Prostate gland (tissue), 2 donors: ENCODE measurements around the gene CRTC1. TPM values are rescaled to one million over a fixed set of nuclear protein-coding genes. Genes with fewer than 3 reads are reported as not detected.

Experiments used
- DNase-seq: peaks from one replicate; pipeline ENCODE4 v3.0.0-alpha.2; 2019; ENCODE audit warnings: low spot score
- H3K27ac ChIP-seq, 2 donors: fragments of 200-600 bp; sonication (generic); 2 replicates each; pipeline ENCODE4 v1.5.1; 2017 to 2019
- H3K27me3 ChIP-seq: fragments of 200-600 bp; sonication (generic); replicated peaks from 2 replicates; pipeline ENCODE4 v1.5.1; 2019; ENCODE audit not compliant: insufficient read depth
- H3K36me3 ChIP-seq, 2 donors: fragments of 200-600 bp; sonication (generic); 1 replicate in 1 of 2; 2 replicates in 1 of 2; pipeline versions ENCODE4 v1.5.1 to v1.8.1; 2017 to 2019
- H3K4me1 ChIP-seq: fragments of 200-600 bp; sonication (generic); replicated peaks from 2 replicates; pipeline ENCODE4 v1.5.1; 2019
- H3K4me3 ChIP-seq, 2 donors: fragments of 200-600 bp; sonication (generic); 2 replicates each; pipeline ENCODE4 v1.5.1; 2017 to 2019
- H3K9me3 ChIP-seq: fragments of 200-600 bp; sonication (generic); 2 replicates; pipeline ENCODE4 v1.5.1; 2017
- POLR2A ChIP-seq: fragments of 450-650 bp; IDR thresholded peaks from one replicate; pipeline ENCODE4 v1.6.1; 2016; ENCODE audit warnings: antibody characterized with exemption, mild to moderate bottlenecking
- POLR2AphosphoS5 ChIP-seq: sonication (generic); formaldehyde crosslinking; IDR thresholded peaks from one replicate; pipeline ENCODE4 v1.6.1; 2017; ENCODE audit warnings: antibody characterized with exemption
- WGBS: methylation state at CpG from one replicate; pipeline ENCODE4 v1.1.5; 2018; 5-methylcytosine and 5-hydroxymethylcytosine counted together
- intact Hi-C: fragments of 100-400 bp; cut with DNase I; formaldehyde crosslinking; loops from one replicate; pipeline ENCODE4 v1.14.2; 2022
- total RNA-seq, 2 donors: library from RNA; depleted of rRNA; stranded (reverse); fragments of >200 nt; gene quantifications; one replicate each; pipeline ENCODE4 v1.1.0, GENCODE V29; 2016
- TF ChIP-seq, protein P1 (sequence below), 4 experiments: fragments of 200-600 bp in 2 of 4; fragments of 450-650 bp in 2 of 4; sonication (generic) in 2 of 4; IDR thresholded peaks; 1 replicate in 3 of 4; 2 replicates in 1 of 4; pipeline ENCODE4 v1.5.1; 2016 to 2019; ENCODE audit warnings: antibody characterized with exemption in 4 of 4, mild to moderate bottlenecking in 2 of 4, moderate library complexity in 2 of 4

The CRTC1 gene
- total RNA-seq, 2 donors from 2014 or later: 6.7 to 24.4 TPM

DNA sequence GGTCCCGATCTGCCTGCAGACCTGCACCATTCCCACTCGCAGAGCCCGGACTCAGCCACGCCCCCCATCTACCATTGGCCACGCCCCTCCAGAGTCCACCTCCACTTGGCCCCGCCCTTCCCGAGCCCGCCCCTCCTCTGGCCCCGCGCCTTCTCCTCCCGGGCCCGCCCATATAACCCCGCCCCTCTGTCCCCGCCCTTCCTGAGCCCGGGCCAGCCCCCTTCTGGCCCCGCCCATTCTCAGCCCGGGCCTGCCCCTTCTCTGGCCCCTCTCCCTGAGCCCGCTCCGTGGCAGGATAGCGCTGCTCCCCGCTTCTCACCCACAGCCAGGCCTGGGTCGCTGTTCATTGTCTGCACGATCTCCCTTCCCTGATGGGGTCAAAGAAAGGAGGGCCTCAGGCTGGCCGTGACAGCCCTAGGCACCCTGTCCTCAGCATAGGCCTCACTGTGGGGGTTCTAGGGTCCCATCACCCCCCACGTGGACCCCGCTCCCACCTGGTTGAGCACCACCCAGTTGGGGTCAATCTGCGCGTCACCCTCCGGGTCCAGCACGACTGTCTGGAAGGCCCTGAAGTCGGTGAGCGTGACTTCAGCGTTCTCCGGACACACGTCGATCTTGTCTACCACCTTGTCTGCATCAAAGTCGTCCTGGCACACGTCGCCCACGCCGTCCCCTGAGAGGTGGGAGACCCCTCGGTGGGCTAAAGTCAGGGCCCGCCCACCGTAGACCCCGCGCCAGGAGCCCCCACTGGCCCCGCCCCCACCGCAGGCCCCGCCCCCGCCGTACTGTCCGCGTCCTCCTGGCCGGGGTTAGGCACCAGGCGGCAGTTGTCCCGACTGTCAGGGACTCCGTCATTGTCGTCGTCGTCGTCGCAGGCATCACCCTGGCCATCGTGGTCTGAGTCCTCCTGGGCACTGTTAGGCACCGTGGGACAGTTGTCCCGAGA, 102.0 kb downstream of the CRTC1 start:
- Histone ChIP-seq H3K27me3 (peaks cover 27% of the 10 kb centered on the region), H3K4me1 (no peaks in the 10 kb centered on the region), H3K27ac (no peak overlapping the region), H3K9me3 (no peaks in the 10 kb centered on the region), H3K36me3 (no peaks in the 10 kb centered on the region), H3K4me3 (no peak overlapping the region)
- intact Hi-C loops: no loop called here
- 14% methylated on average over 46 of the region's 65 CpGs for WGBS
- TF ChIP-seq, protein P1, sequence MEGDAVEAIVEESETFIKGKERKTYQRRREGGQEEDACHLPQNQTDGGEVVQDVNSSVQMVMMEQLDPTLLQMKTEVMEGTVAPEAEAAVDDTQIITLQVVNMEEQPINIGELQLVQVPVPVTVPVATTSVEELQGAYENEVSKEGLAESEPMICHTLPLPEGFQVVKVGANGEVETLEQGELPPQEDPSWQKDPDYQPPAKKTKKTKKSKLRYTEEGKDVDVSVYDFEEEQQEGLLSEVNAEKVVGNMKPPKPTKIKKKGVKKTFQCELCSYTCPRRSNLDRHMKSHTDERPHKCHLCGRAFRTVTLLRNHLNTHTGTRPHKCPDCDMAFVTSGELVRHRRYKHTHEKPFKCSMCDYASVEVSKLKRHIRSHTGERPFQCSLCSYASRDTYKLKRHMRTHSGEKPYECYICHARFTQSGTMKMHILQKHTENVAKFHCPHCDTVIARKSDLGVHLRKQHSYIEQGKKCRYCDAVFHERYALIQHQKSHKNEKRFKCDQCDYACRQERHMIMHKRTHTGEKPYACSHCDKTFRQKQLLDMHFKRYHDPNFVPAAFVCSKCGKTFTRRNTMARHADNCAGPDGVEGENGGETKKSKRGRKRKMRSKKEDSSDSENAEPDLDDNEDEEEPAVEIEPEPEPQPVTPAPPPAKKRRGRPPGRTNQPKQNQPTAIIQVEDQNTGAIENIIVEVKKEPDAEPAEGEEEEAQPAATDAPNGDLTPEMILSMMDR (IDR thresholded peaks at IDR 0.05): no peak
- TF ChIP-seq POLR2A (no peak), POLR2AphosphoS5 (no peak)
- peak; percentile 40 for DNase-seq

DNA sequence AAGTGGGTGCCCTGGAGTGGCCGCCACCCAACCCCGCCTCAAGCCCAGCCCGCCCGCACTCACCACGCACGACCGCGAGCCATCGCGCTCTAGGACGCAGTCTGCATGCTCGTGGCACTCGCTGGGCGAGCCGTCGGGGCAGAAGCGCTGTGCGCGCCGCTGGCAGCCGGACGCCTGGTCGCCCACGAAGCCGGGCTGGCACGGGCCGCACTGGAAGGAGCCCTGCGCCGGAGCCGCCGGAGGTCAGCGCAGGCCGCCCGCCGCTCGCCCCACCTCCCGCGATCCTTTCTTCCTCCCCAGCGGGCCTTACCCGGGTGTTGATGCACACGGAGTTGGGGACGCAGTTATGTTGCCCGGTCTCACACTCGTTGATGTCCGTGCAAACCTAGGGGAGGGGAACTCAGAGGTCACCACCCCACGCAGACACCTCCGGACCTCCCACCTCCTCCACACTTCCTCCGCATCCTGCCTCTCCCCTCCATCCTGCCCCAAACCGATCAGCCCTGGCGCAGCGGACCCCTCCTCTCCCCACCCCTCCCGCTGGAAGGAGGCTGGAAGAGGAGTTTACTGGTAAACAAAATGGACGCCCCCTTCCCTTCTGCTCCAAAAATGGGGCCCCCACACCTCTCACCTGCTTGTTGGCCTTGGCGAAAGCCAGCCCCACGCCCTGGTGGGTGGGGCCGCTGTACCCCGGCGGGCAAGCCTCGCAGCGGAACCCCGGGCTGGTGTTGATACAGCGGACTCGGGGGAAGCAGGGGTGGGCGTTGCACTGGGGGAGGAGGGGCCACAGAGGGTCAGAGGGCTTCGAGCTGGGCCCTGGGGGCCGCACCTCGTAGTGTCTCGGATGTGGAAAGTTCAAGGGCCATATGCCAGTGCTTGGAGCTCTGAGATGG, 105.3 kb downstream of the CRTC1 start:
- no peak for TF ChIP-seq POLR2AphosphoS5
- TF ChIP-seq POLR2A: no peak
- TF ChIP-seq, protein P1 (IDR thresholded peaks at IDR 0.05): no peak
- Histone ChIP-seq H3K4me1 (no peaks in the 10 kb centered on the region), H3K9me3 (no peaks in the 10 kb centered on the region), H3K36me3 (no peaks in the 10 kb centered on the region), H3K27me3 (peaks cover 32% of the 10 kb centered on the region), H3K27ac (no peak overlapping the region), H3K4me3 (no peak overlapping the region)
- intact Hi-C loops: no loop called here
- 2% methylated on average over 54 of the region's 68 CpGs for WGBS
- no peak for DNase-seq

DNA sequence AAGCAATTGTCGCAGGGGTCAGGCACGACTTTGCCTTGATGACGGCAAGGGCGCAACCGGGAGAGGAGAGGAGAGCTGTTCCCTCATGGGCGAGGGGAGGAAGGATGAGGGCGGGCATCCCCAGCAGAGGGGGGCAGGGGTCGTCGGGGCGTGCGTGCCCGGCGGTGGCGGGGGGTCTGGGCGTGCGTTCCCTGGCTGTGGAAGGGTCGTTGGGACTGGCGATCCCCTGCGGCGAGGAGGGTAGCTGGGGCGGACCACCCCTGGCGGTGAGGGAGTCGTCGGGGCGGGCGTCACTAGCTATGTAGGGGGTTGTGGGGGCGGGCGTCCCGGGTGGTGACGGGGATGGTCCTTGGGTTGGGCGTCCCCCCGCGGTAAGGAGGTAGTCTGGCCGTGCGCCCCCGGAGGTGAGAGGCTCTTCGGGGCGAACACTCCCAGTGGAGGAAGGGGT, 106.0 kb downstream of the CRTC1 start:
- no peak for DNase-seq
- Histone ChIP-seq H3K36me3 (no peaks in the 10 kb centered on the region), H3K9me3 (no peaks in the 10 kb centered on the region), H3K4me3 (peak overlapping the region in 1 of 2 donors; percentile 8), H3K27ac (no peak overlapping the region), H3K27me3 (peaks cover 32% of the 10 kb centered on the region), H3K4me1 (no peaks in the 10 kb centered on the region)
- WGBS: 4% methylated on average over 34 of the region's 38 CpGs
- TF ChIP-seq, protein P1 (IDR thresholded peaks at IDR 0.05): no peak
- TF ChIP-seq POLR2AphosphoS5: no peak
- TF ChIP-seq POLR2A: no peak
- intact Hi-C loops: no loop called here

DNA sequence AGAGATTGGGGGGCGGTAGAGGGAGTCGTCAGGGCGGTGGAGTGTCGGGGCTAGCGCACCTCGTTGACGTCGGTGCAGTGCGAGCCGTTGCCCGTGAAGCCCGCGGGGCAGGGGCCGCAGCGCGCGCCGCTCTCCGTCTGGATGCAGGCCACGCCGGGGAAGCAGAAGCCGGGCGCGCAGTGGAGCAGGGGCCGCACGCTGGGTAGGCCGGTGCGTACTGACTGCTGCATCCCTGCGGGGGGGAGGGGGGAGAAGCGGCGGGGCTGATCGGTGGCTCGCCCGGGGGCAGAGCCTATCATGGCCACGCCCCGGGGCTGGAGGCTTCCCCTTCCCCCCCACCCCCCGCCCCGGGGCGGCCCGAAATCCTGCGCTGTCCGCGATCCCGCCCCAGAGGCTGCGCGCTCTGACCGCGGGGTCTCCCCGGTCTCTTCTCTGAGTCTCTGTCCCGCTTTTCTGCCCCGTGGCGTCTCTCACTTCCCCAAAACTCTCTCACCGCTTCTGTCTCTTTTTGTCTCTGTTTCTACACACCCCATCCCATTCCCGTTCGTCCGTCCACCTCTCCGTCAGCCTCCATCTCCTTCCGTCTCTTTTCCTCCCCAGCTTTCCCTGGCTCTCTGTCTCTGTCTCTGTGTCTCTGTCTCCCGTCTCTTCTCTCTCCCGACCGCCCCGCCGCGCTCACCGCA, 106.5 kb downstream of the CRTC1 start:
- 2% methylated on average over 65 of the region's 65 CpGs for WGBS
- Histone ChIP-seq H3K27ac (no peak overlapping the region), H3K9me3 (no peaks in the 10 kb centered on the region), H3K27me3 (peaks cover 32% of the 10 kb centered on the region), H3K4me1 (no peaks in the 10 kb centered on the region), H3K4me3 (peak overlapping the region; percentile 5 to 8), H3K36me3 (no peaks in the 10 kb centered on the region)
- no peak for DNase-seq
- TF ChIP-seq POLR2AphosphoS5: no peak
- TF ChIP-seq POLR2A: no peak
- TF ChIP-seq, protein P1 (IDR thresholded peaks at IDR 0.05): no peak
- intact Hi-C loops: no loop called here
